Adrenal gland (tissue), 5 donors: ENCODE results near the gene C1QTNF12.

ENCODE experiments used
- CTCF ChIP-seq, 6 experiments: fragments of 450-650 bp in 4 of 6; fragments of 200-600 bp in 2 of 6; sonication (generic) in 1 of 6; IDR thresholded peaks; 1 replicate in 5 of 6; 2 replicates in 1 of 6; pipeline versions ENCODE4 v1.5.1 to v1.8.0; 2016 to 2021; ENCODE audit warnings: antibody characterized with exemption in 6 of 6, mild to moderate bottlenecking in 2 of 6, moderate library complexity in 1 of 6
- POLR2A ChIP-seq, 2 donors: fragments of 450-650 bp; IDR thresholded peaks; one replicate each; pipeline ENCODE4 v1.6.1; 2017; ENCODE audit warnings: antibody characterized with exemption in 2 of 2, mild to moderate bottlenecking in 2 of 2, moderate library complexity in 1 of 2
- donor health status: DM: no; HTN: no; CAD: no.

- TF ChIP-seq POLR2A (IDR thresholded peaks at IDR 0.05) (no peak), CTCF (IDR thresholded peaks at IDR 0.05) (no peak)
Measured at GRCh38 chr1:1285102-1285571, 38.6 kb upstream of the C1QTNF12 start.
